SU-DHL-6 (cell line): ENCODE results near the gene RUNX1.
"Not testable (repeated sequence)": the region's sequence is repeated elsewhere in the genome, so short reads cannot be mapped to it uniquely, and the experiment has no call there.

Experiments
- H2AFZ ChIP-seq: fragments of 200-600 bp; sonication (generic); 2 replicates; pipeline ENCODE4 v1.6.1; 2014; ENCODE audit warnings: low read depth, mild to moderate bottlenecking, moderate library complexity, mixed read lengths, antibody characterized with exemption, low read length; ENCODE audit not compliant: severe bottlenecking
- H3F3A ChIP-seq: fragments of 200-600 bp; shearing (Covaris generic); 2 replicates; pipeline ENCODE4 v1.6.0; 2016; ENCODE audit warnings: antibody characterized with exemption, mild to moderate bottlenecking; ENCODE audit not compliant: insufficient read depth
- H3K27ac ChIP-seq: fragments of 200-600 bp; sonication (generic); 2 replicates; pipeline ENCODE4 v1.5.1; 2016; ENCODE audit warnings: low read depth, mild to moderate bottlenecking, low read length, moderate library complexity, mixed read lengths
- H3K27me3 ChIP-seq: fragments of 200-600 bp; sonication (generic), shearing (Covaris generic); 2 replicates; pipeline ENCODE4 v1.6.0; 2014; ENCODE audit warnings: mild to moderate bottlenecking, low read length
- H3K36me3 ChIP-seq: fragments of 200-600 bp; sonication (generic); 2 replicates; pipeline ENCODE4 v1.6.1; 2014; ENCODE audit warnings: mild to moderate bottlenecking, low read length, mixed read lengths
- H3K4me2 ChIP-seq: fragments of 300-600, 200-600 bp; shearing (Covaris generic), sonication (generic); 2 replicates; pipeline ENCODE4 v1.6.0; 2014; ENCODE audit warnings: low read length, low read depth, mild to moderate bottlenecking; ENCODE audit not compliant: poor library complexity, severe bottlenecking
- H3K4me3 ChIP-seq: fragments of 200-600 bp; sonication (generic); 2 replicates; pipeline ENCODE4 v1.5.1; 2014; ENCODE audit warnings: antibody characterized with exemption, low read length, mild to moderate bottlenecking, mixed read lengths; ENCODE audit not compliant: insufficient read depth, poor library complexity, severe bottlenecking
- H3K79me2 ChIP-seq: fragments of 200-600 bp; sonication (generic); 2 replicates; pipeline ENCODE4 v1.6.1; 2014; ENCODE audit warnings: mild to moderate bottlenecking, low read length, moderate library complexity; ENCODE audit not compliant: insufficient read depth
- H3K9ac ChIP-seq: fragments of 200-600 bp; sonication (generic); 2 replicates; pipeline ENCODE4 v1.7.0; 2014; ENCODE audit warnings: mild to moderate bottlenecking, low read length
- H3K9me2 ChIP-seq: fragments of 200-600 bp; sonication (generic); replicated peaks from 2 replicates; pipeline ENCODE4 v1.6.1; 2014; ENCODE audit warnings: low read length; ENCODE audit not compliant: insufficient read depth
- H3K9me3 ChIP-seq: fragments of 200-600 bp; sonication (generic); 2 replicates; pipeline ENCODE4 v1.6.1; 2014; ENCODE audit warnings: low read length, mixed read lengths; ENCODE audit not compliant: insufficient read depth
- H4K20me1 ChIP-seq: fragments of 200-600 bp; sonication (generic); 2 replicates; pipeline ENCODE4 v1.6.1; 2014; ENCODE audit warnings: low read depth, mild to moderate bottlenecking, antibody characterized with exemption, low read length, moderate library complexity, mixed read lengths
- CTCF ChIP-seq: fragments of 200-600 bp; sonication (generic); IDR thresholded peaks from one replicate; pipeline ENCODE4 v1.5.1; 2017; ENCODE audit warnings: antibody characterized with exemption, mild to moderate bottlenecking, low read length, moderate library complexity; ENCODE audit not compliant: insufficient read depth, poor library complexity, severe bottlenecking
- EZH2phosphoT487 ChIP-seq: fragments of 200-600 bp; sonication (generic), shearing (Covaris generic); conservative IDR thresholded peaks from 2 replicates; pipeline ENCODE4 v1.6.1; 2018; ENCODE audit warnings: mild to moderate bottlenecking, antibody characterized with exemption, low read length, moderate library complexity, mixed read lengths

Gene RUNX1

GRCh38 chr21:34969423-34970166 lies 79.5 kb downstream of the RUNX1 start:
- peaks cover 29% of the 10 kb centered on the region for H4K20me1 ChIP-seq
- no peaks in the 10 kb centered on the region for H3K9me3 ChIP-seq
- no peaks in the 10 kb centered on the region for H3K27me3 ChIP-seq
- no peak overlapping the region for H3K27ac ChIP-seq
- peaks cover 90% of the 10 kb centered on the region for H3K79me2 ChIP-seq
- no peaks in the 10 kb centered on the region for H3F3A ChIP-seq
- no peak overlapping the region for H3K4me3 ChIP-seq
- no peaks in the 10 kb centered on the region for H3K36me3 ChIP-seq
- H3K9ac ChIP-seq: no peak overlapping the region
- H2AFZ ChIP-seq: no peak overlapping the region
- H3K4me2 ChIP-seq: no peak overlapping the region
- no peaks in the 10 kb centered on the region for H3K9me2 ChIP-seq
- TF ChIP-seq EZH2phosphoT487 (no peak), CTCF (no peak)

- H3K36me3 ChIP-seq: no peaks in the 10 kb centered on the region
- TF ChIP-seq EZH2phosphoT487 (no peak), CTCF (no peak)
- no peaks in the 10 kb centered on the region for H3F3A ChIP-seq
- H2AFZ ChIP-seq: no peak overlapping the region
- H4K20me1 ChIP-seq: peaks cover 23% of the 10 kb centered on the region
- no peak overlapping the region for H3K4me3 ChIP-seq
- peaks cover 87% of the 10 kb centered on the region for H3K79me2 ChIP-seq
- H3K4me2 ChIP-seq: no peak overlapping the region
- H3K27me3 ChIP-seq: no peaks in the 10 kb centered on the region
- no peaks in the 10 kb centered on the region for H3K9me2 ChIP-seq
- no peaks in the 10 kb centered on the region for H3K9me3 ChIP-seq
- H3K9ac ChIP-seq: no peak overlapping the region
- H3K27ac ChIP-seq: no peak overlapping the region
These were observed 80.4 kb downstream of the RUNX1 start for GRCh38 chr21:34968414-34969333.

- TF ChIP-seq EZH2phosphoT487 (no peak), CTCF (no peak)
These were observed 81.4 kb downstream of the RUNX1 start for GRCh38 chr21:34967509-34968289.

GRCh38 chr21:34966881-34967280 lies 82.2 kb downstream of the RUNX1 start:
- not testable (repeated sequence) for H3F3A ChIP-seq, H3K4me3 ChIP-seq, H2AFZ ChIP-seq, H3K27ac ChIP-seq, H3K9ac ChIP-seq, H3K9me2 ChIP-seq, H4K20me1 ChIP-seq, H3K36me3 ChIP-seq, H3K27me3 ChIP-seq, H3K4me2 ChIP-seq, H3K9me3 ChIP-seq
- peaks cover 83% of the 10 kb centered on the region for H3K79me2 ChIP-seq

More at GRCh38 chr21:34967509-34968289, 81.4 kb downstream of the RUNX1 start:
- Histone ChIP-seq H3K27ac (no peak overlapping the region), H3K36me3 (no peaks in the 10 kb centered on the region), H4K20me1 (peaks cover 13% of the 10 kb centered on the region), H2AFZ (no peak overlapping the region), H3K79me2 (peaks cover 84% of the 10 kb centered on the region), H3K4me3 (no peak overlapping the region), H3K27me3 (no peaks in the 10 kb centered on the region), H3K9me2 (no peaks in the 10 kb centered on the region), H3K9me3 (no peaks in the 10 kb centered on the region), H3K9ac (no peak overlapping the region), H3K4me2 (no peak overlapping the region), H3F3A (no peaks in the 10 kb centered on the region)
